Mesothelial cell of epicardium (in vitro differentiated cells): ENCODE results near the gene PIWIL1. TPM values are rescaled to one million over a fixed set of nuclear protein-coding genes. Genes with fewer than 3 reads are reported as not detected.

Source experiments
- DNase-seq, 2 experiments: peaks; one replicate each; pipeline ENCODE4 v3.0.0; 2021; ENCODE audit warnings: low spot score in 2 of 2; ENCODE audit not compliant: unreplicated experiment in 2 of 2
- H3K27ac Mint-ChIP-seq: 2 replicates; pipeline ENCODE4 v1.8.0; 2021; ENCODE audit warnings: mixed read lengths
- H3K27me3 Mint-ChIP-seq: 2 replicates; pipeline ENCODE4 v1.8.0; 2021; ENCODE audit warnings: low read depth, mixed read lengths
- H3K36me3 Mint-ChIP-seq: 2 replicates; pipeline ENCODE4 v1.8.0; 2021; ENCODE audit warnings: mixed read lengths
- H3K4me1 Mint-ChIP-seq: 2 replicates; pipeline ENCODE4 v1.8.0; 2021; ENCODE audit warnings: mixed read lengths
- H3K4me3 Mint-ChIP-seq: 2 replicates; pipeline ENCODE4 v1.8.0; 2021; ENCODE audit warnings: mild to moderate bottlenecking, moderate library complexity, mixed read lengths
- H3K9me3 Mint-ChIP-seq: 2 replicates; pipeline ENCODE4 v1.8.0; 2021; ENCODE audit warnings: mixed read lengths
- total RNA-seq: library from RNA; stranded (reverse); gene quantifications from 3 replicates; pipeline ENCODE4 v1.2.1, GENCODE V29; 2021
- TF ChIP-seq, protein P1 (sequence below): fragments of 200-600 bp; sonication (generic); IDR thresholded peaks from one replicate; pipeline ENCODE4 v1.5.0; 2021; ENCODE audit warnings: antibody characterized with exemption; ENCODE audit not compliant: unreplicated experiment

The PIWIL1 gene
- total RNA-seq, 1 donor from 2014 or later: not detected

GRCh38 chr12:130299574-130299973, 38.1 kb upstream of the PIWIL1 start:
- Mint-ChIP-seq H3K27me3 (peaks cover 31% of the 10 kb centered on the region), H3K4me3 (no peak overlapping the region), H3K4me1 (no peaks in the 10 kb centered on the region), H3K36me3 (no peaks in the 10 kb centered on the region), H3K9me3 (peaks cover 6% of the 10 kb centered on the region), H3K27ac (no peak overlapping the region)
- TF ChIP-seq, protein P1, sequence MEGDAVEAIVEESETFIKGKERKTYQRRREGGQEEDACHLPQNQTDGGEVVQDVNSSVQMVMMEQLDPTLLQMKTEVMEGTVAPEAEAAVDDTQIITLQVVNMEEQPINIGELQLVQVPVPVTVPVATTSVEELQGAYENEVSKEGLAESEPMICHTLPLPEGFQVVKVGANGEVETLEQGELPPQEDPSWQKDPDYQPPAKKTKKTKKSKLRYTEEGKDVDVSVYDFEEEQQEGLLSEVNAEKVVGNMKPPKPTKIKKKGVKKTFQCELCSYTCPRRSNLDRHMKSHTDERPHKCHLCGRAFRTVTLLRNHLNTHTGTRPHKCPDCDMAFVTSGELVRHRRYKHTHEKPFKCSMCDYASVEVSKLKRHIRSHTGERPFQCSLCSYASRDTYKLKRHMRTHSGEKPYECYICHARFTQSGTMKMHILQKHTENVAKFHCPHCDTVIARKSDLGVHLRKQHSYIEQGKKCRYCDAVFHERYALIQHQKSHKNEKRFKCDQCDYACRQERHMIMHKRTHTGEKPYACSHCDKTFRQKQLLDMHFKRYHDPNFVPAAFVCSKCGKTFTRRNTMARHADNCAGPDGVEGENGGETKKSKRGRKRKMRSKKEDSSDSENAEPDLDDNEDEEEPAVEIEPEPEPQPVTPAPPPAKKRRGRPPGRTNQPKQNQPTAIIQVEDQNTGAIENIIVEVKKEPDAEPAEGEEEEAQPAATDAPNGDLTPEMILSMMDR: no peak
- DNase-seq: no peak

- peaks cover 33% of the 10 kb centered on the region for H3K27me3 Mint-ChIP-seq
These were observed 37.6 kb upstream of the PIWIL1 start for GRCh38 chr12:130300090-130300489.

GRCh38 chr12:130300737-130301535, 36.8 kb upstream of the PIWIL1 start:
- Mint-ChIP-seq H3K9me3 (peaks cover 6% of the 10 kb centered on the region), H3K36me3 (no peaks in the 10 kb centered on the region), H3K4me1 (no peaks in the 10 kb centered on the region), H3K27ac (no peak overlapping the region), H3K4me3 (no peak overlapping the region), H3K27me3 (peaks cover 37% of the 10 kb centered on the region)
- no peak for DNase-seq
- TF ChIP-seq, protein P1: no peak

More at GRCh38 chr12:130300090-130300489, 37.6 kb upstream of the PIWIL1 start:
- Mint-ChIP-seq H3K36me3 (no peaks in the 10 kb centered on the region), H3K27ac (no peak overlapping the region), H3K4me1 (no peaks in the 10 kb centered on the region), H3K9me3 (peaks cover 6% of the 10 kb centered on the region), H3K4me3 (no peak overlapping the region)
- no peak for DNase-seq
- TF ChIP-seq, protein P1: no peak

DNA sequence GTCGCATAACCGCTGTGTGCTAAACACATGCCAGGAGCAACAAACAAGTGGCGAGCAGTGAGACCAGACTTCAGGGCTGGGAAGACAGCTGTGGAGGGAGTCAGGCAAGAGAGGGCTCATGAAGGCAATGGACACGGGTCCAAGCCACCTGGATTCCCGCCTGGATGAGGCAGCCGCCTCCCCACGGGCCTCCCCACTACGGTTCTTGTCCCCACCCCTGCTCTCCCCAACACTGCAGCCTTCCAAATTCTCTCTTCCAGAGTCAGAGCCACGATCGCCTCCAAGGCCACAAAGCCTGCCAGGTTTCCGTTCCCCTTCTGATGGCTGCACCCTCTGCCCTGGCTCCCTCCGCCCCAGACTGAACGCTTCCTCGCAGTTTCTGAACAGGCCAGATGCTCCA, 36.1 kb upstream of the PIWIL1 start:
- peaks cover 41% of the 10 kb centered on the region for H3K27me3 Mint-ChIP-seq
- no peaks in the 10 kb centered on the region for H3K36me3 Mint-ChIP-seq
- DNase-seq: no peak
- H3K9me3 Mint-ChIP-seq: peaks cover 6% of the 10 kb centered on the region
- H3K4me3 Mint-ChIP-seq: no peak overlapping the region
- H3K27ac Mint-ChIP-seq: no peak overlapping the region
- TF ChIP-seq, protein P1: no peak
- H3K4me1 Mint-ChIP-seq: no peaks in the 10 kb centered on the region

GRCh38 chr12:130303781-130304180, 33.9 kb upstream of the PIWIL1 start:
- TF ChIP-seq, protein P1: no peak
- Mint-ChIP-seq H3K4me3 (no peak overlapping the region), H3K9me3 (no peaks in the 10 kb centered on the region), H3K4me1 (no peaks in the 10 kb centered on the region), H3K27ac (no peak overlapping the region), H3K27me3 (peaks cover 60% of the 10 kb centered on the region), H3K36me3 (no peaks in the 10 kb centered on the region)
- DNase-seq: no peak
